Measurements from ENCODE around the gene DOCK9.

DOCK9 gene

GRCh38 chr13:98940325-98941001, 37.4 kb downstream of the DOCK9 start:
- no peak overlapping the region for H3K4me2 ChIP-seq

GRCh38 chr13:98939660-98940191, 38.1 kb downstream of the DOCK9 start:
- no peaks in the 10 kb centered on the region for H3K36me3 ChIP-seq
- no peak for TF ChIP-seq Cebpa-rat (IDR thresholded peaks at IDR 0.05)
- H3K27ac ChIP-seq, result no peak overlapping the region
- no peaks in the 10 kb centered on the region for H3K27me3 ChIP-seq
- H3K4me2 ChIP-seq, result no peak overlapping the region
- no peak overlapping the region for H3K4me3 ChIP-seq
- no peaks in the 10 kb centered on the region for H3K4me1 ChIP-seq
- no peaks in the 10 kb centered on the region for H4K20me1 ChIP-seq
- H3K9ac ChIP-seq, result no peak overlapping the region
- H3K9me3 ChIP-seq, result no peaks in the 10 kb centered on the region

More at GRCh38 chr13:98940325-98941001, 37.4 kb downstream of the DOCK9 start:
- H4K20me1 ChIP-seq, result no peaks in the 10 kb centered on the region
- no peaks in the 10 kb centered on the region for H3K27me3 ChIP-seq
- no peaks in the 10 kb centered on the region for H3K4me1 ChIP-seq
- no peaks in the 10 kb centered on the region for H3K9me3 ChIP-seq
- H3K4me3 ChIP-seq, result no peak overlapping the region
- no peak overlapping the region for H3K27ac ChIP-seq
- no peak overlapping the region for H3K9ac ChIP-seq
- no peaks in the 10 kb centered on the region for H3K36me3 ChIP-seq
- TF ChIP-seq Cebpa-rat (IDR thresholded peaks at IDR 0.05), result no peak

DNA sequence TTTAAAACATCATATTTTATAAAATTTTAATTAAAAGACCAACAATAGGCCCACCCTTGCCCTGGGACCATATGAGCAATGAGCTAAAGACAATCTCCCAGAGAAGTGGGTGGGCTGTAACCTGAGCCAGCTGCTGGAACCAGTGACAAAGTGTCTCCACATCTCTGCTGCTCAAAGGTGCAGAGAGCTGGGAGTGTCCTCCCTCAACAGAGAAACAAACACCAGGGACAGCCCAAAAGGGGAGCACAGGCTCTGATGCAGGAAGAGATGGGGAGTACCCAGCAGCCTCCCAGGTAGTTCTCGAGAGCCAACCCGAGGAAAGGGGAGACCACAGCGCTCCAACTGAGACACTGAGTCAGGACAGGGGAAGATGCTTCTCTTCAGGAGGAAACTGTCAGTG, 39.1 kb downstream of the DOCK9 start:
- peaks cover 8% of the 10 kb centered on the region for H3K9me3 ChIP-seq
- no peak for TF ChIP-seq Cebpa-rat (IDR thresholded peaks at IDR 0.05)
- no peak overlapping the region for H3K9ac ChIP-seq
- H3K4me3 ChIP-seq, result no peak overlapping the region
- H3K4me2 ChIP-seq, result no peak overlapping the region
- H3K27ac ChIP-seq, result no peak overlapping the region
- H4K20me1 ChIP-seq, result no peaks in the 10 kb centered on the region
- H3K36me3 ChIP-seq, result 0 out of 2 replicates have a peak, but pooled peaks cover 4% of the 10 kb centered on the region
- no peaks in the 10 kb centered on the region for H3K27me3 ChIP-seq
- H3K4me1 ChIP-seq, result no peaks in the 10 kb centered on the region

- Histone ChIP-seq H3K4me3 (no peak overlapping the region), H3K27me3 (no peaks in the 10 kb centered on the region), H3K9ac (no peak overlapping the region), H3K27ac (no peak overlapping the region), H4K20me1 (no peaks in the 10 kb centered on the region), H3K4me1 (no peaks in the 10 kb centered on the region), H3K9me3 (peaks cover 12% of the 10 kb centered on the region), H3K4me2 (no peak overlapping the region), H3K36me3 (0 out of 2 replicates have a peak, but pooled peaks cover 4% of the 10 kb centered on the region)
- TF ChIP-seq Cebpa-rat (IDR thresholded peaks at IDR 0.05), result no peak
Observed at GRCh38 chr13:98937911-98938381, 39.9 kb downstream of the DOCK9 start.

- H3K27me3 ChIP-seq, result no peaks in the 10 kb centered on the region
- H3K9ac ChIP-seq, result no peak overlapping the region
- 0 out of 2 replicates have a peak, but pooled peaks cover 4% of the 10 kb centered on the region for H3K36me3 ChIP-seq
- H3K4me2 ChIP-seq, result no peak overlapping the region
- no peak overlapping the region for H3K4me3 ChIP-seq
- H4K20me1 ChIP-seq, result no peaks in the 10 kb centered on the region
- no peak overlapping the region for H3K27ac ChIP-seq
- H3K4me1 ChIP-seq, result peaks cover 13% of the 10 kb centered on the region
- no peak for TF ChIP-seq Cebpa-rat (IDR thresholded peaks at IDR 0.05)
- H3K9me3 ChIP-seq, result peaks cover 12% of the 10 kb centered on the region
Observed at GRCh38 chr13:98934243-98934642, 43.6 kb downstream of the DOCK9 start.

GRCh38 chr13:98930151-98930591, 47.7 kb downstream of the DOCK9 start:
- no peak overlapping the region for H3K9ac ChIP-seq
- no peak for TF ChIP-seq Cebpa-rat (IDR thresholded peaks at IDR 0.05)
- H3K4me3 ChIP-seq, result no peak overlapping the region
- peak overlapping the region; percentile 43 for H3K4me2 ChIP-seq
- H3K9me3 ChIP-seq, result peaks cover 12% of the 10 kb centered on the region
- 0 out of 2 replicates have a peak, but pooled peaks cover 4% of the 10 kb centered on the region for H3K36me3 ChIP-seq
- H3K27ac ChIP-seq, result peak overlapping the region; percentile 50
- H3K27me3 ChIP-seq, result no peaks in the 10 kb centered on the region
- peaks cover 13% of the 10 kb centered on the region for H3K4me1 ChIP-seq
- H4K20me1 ChIP-seq, result no peaks in the 10 kb centered on the region

DNA sequence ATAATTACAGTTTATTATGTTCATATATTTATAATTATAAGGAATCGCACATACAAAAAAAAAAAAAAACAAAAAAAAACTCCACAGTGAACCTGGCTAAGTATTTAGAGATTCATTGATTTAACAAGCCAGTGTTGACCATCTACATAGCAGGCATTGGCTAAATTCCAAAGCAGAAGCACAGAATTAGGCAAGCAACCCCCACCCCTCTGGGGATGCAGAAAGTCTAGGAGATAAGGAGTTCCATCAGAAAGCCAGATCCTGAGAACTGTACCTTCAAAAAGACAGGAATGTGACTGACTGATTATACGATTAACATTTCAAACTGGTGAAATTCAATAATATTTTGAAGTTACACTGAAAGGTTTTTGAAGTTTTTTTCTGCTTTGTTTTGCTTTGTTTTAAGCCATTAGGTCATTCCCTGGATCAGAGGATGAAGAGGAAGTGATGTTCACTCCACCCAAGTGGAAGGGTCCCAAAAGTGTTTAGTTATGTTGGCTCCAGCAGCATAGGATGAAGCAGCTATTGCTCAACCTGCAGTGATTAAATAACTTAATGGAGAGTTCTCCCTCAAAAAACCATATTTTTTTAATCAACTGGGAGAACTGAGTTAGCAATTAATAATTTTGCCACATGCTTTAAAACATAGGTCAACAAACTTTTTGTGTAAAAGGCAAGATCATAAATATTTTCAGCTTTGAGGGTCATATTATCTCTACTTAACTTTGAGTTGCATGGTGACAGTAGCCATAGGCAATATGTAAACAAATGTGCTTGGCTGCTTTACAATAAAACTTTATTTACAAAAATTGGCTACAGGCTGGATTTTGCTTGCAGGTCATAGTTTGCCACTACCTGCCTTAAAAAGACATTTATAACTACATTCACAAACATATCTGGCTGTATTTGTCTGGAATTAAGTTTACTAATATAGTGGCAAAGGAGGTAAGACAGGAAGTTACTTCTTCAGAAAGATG, 49.6 kb downstream of the DOCK9 start:
- Histone ChIP-seq H3K9me3 (no peaks in the 10 kb centered on the region), H3K4me3 (no peak overlapping the region), H3K27me3 (no peaks in the 10 kb centered on the region), H3K9ac (no peak overlapping the region), H4K20me1 (no peaks in the 10 kb centered on the region), H3K36me3 (no peaks in the 10 kb centered on the region), H3K4me1 (peaks cover 13% of the 10 kb centered on the region), H3K4me2 (no peak overlapping the region), H3K27ac (no peak overlapping the region)
- no peak for TF ChIP-seq Cebpa-rat (IDR thresholded peaks at IDR 0.05)

DNA sequence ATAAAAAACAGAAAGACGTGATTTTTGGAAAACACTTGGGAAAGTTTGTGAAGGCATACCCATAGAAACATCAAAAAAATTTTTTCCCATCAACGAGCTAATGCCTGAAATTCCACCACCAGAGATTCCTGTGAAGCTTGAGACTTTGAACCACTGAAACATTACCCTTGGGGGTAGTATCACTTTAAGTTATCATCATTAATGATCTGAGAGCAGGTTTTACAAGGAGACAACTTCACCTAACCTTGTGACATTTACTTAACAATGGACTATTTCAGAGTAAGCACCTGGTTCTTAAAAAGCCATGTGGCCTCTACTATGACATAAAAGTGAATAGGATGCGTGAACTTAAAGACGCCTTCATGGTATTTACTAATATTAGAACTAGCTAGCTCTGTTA, 51.9 kb downstream of the DOCK9 start:
- H3K9me3 ChIP-seq, result no peaks in the 10 kb centered on the region
- no peaks in the 10 kb centered on the region for H4K20me1 ChIP-seq
- H3K36me3 ChIP-seq, result no peaks in the 10 kb centered on the region
- no peak overlapping the region for H3K4me2 ChIP-seq
- no peak for TF ChIP-seq Cebpa-rat (IDR thresholded peaks at IDR 0.05)
- H3K27me3 ChIP-seq, result no peaks in the 10 kb centered on the region
- no peak overlapping the region for H3K4me3 ChIP-seq
- H3K4me1 ChIP-seq, result peaks cover 13% of the 10 kb centered on the region
- no peak overlapping the region for H3K9ac ChIP-seq
- H3K27ac ChIP-seq, result no peak overlapping the region

DNA sequence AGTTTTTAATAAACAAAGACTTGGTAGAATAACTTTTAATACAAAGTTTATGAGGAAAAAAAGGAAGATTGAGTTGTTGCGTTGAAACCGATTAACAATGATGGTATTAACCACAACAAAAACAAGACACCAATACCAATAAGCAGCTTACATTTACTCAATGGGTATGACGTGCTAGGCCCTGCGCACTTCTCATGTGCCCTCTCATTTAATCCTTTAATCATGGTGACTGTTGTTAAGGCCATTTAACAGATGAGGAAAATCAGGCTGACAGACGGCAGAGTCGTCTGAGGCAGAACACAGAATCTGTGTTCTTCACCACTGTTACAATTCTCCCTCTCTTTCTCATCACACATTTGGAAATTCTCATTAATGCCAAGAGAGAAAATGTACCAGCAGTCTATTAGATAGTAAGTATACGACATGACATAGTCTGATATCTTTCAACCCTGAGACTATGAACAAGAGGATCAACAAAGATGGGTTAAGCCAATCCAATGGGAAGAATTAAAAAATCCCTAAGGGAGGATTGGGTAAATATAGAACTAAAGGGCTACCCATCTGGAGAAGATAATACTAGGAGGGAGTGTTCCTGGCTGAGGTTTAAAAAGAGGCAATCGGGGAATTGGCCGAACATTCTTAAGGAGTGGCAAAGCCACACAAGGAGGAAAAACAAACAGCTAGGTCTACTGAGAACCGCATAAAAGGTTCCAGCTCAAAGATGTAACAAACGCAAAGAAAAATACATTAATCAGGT, 54.0 kb downstream of the DOCK9 start:
- Histone ChIP-seq H3K9me3 (no peaks in the 10 kb centered on the region), H3K27ac (no peak overlapping the region), H3K27me3 (no peaks in the 10 kb centered on the region), H3K9ac (no peak overlapping the region), H3K4me1 (peaks cover 9% of the 10 kb centered on the region), H3K36me3 (no peaks in the 10 kb centered on the region), H3K4me3 (no peak overlapping the region), H3K4me2 (no peak overlapping the region), H4K20me1 (no peaks in the 10 kb centered on the region)
- TF ChIP-seq Cebpa-rat (IDR thresholded peaks at IDR 0.05), result no peak

Measured in BLaER1 (cell line).